Bronchial epithelial cell (primary cell): Measurements from ENCODE around the gene PPP6R1. TPM values are rescaled to one million over a fixed set of nuclear protein-coding genes. Genes with fewer than 3 reads are reported as not detected.

Experiments
- DNase-seq: peaks from one replicate; pipeline ENCODE4 v3.0.0-alpha.2; 2010; ENCODE audit warnings: low read depth
- FAIRE-seq: peaks from 2 replicates; lab custom pipeline; 2011; peaks lifted over from hg19 to GRCh38; lab: Jason Lieb, UNC
- H3K27me3 ChIP-seq: 2 replicates; pipeline ENCODE4 v1.5.1; 2011; ENCODE audit warnings: low read length; ENCODE audit not compliant: control insufficient read depth, insufficient read depth
- H3K36me3 ChIP-seq: 2 replicates; pipeline ENCODE4 v1.5.1; 2011; ENCODE audit warnings: low read length; ENCODE audit not compliant: control insufficient read depth, insufficient read depth
- H3K4me3 ChIP-seq: 2 replicates; pipeline ENCODE4 v1.5.1; 2011; ENCODE audit warnings: mild to moderate bottlenecking, low read depth, low read length, control low read depth
- total RNA-seq: library from RNA; depleted of rRNA; stranded (reverse); fragments of >200 nt; gene quantifications from 2 replicates; pipeline ENCODE4 v1.2.1, GENCODE V29; 2014
- TF ChIP-seq, protein P1 (sequence below): IDR thresholded peaks from 2 replicates; pipeline ENCODE4 v1.5.1; 2011; ENCODE audit warnings: mild to moderate bottlenecking, moderate library complexity, low read length, control low read depth, inconsistent platforms; ENCODE audit not compliant: insufficient read depth, severe bottlenecking

PPP6R1 gene
- total RNA-seq, 1 donor from 2014 or later = 15.5 TPM

DNA sequence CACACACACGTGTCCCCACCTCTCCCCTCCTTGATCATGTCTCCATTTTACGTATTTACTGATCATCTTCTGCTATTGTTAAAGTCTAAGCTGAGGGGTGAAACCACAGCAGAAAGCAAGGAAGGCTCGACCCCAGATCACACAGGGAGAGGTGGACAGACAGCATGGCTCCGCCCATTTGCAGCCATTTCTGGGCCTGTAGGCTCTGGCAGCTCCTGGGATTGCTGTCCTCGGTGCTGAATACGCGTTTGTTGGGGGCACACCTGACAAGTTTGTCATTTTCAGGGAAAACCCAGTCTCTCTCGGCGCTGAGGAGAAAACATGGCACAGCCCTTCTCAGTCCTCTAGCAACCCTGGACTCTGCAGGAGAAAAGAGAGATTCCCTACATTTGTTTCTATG is 38.3 kb downstream of the PPP6R1 start:
- no peak overlapping the region for H3K4me3 ChIP-seq
- H3K27me3 ChIP-seq = no peaks in the 10 kb centered on the region
- FAIRE-seq (peak; percentile 60), DNase-seq (no peak)
- TF ChIP-seq, protein P1, sequence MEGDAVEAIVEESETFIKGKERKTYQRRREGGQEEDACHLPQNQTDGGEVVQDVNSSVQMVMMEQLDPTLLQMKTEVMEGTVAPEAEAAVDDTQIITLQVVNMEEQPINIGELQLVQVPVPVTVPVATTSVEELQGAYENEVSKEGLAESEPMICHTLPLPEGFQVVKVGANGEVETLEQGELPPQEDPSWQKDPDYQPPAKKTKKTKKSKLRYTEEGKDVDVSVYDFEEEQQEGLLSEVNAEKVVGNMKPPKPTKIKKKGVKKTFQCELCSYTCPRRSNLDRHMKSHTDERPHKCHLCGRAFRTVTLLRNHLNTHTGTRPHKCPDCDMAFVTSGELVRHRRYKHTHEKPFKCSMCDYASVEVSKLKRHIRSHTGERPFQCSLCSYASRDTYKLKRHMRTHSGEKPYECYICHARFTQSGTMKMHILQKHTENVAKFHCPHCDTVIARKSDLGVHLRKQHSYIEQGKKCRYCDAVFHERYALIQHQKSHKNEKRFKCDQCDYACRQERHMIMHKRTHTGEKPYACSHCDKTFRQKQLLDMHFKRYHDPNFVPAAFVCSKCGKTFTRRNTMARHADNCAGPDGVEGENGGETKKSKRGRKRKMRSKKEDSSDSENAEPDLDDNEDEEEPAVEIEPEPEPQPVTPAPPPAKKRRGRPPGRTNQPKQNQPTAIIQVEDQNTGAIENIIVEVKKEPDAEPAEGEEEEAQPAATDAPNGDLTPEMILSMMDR = no peak
- peaks cover 1% of the 10 kb centered on the region for H3K36me3 ChIP-seq

DNA sequence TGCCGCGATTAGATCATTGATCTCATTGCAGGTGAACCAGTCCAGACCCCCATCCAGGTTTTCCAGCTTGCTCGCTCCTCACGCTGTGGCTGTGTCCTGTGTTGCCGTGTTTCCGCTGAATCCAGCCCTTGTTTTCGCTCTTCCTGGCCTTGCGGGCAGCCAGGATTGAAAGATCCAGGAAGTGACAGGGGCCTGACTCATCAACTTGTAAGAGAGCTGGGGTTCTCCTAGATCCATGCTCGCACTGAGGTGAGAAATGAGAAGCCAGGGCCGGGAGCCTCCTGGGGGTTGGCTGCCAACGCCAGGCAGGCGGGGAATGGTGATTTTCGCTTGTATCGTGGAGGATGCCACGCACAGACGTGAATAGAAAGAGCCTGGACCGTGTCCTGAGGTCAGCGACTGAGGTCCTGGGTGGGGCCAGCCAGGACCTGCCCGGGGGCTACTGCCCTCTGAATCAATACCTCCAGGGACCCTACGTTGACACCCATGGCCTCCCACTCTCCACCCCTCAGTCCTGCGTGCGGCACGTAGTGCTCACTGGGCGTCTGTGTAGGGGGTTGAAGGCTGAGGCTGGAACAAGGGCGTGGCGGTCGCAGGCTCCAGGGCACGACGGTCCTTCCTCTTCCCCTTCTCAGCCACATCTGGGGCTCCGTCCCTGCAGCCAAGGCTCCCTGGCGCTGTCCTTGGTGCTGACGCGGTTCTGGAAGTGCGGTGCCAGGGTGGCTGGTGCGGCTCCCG is 42.2 kb downstream of the PPP6R1 start:
- FAIRE-seq (peak; percentile 50), DNase-seq (peak; percentile 99)
- TF ChIP-seq, protein P1 = no peak

DNA sequence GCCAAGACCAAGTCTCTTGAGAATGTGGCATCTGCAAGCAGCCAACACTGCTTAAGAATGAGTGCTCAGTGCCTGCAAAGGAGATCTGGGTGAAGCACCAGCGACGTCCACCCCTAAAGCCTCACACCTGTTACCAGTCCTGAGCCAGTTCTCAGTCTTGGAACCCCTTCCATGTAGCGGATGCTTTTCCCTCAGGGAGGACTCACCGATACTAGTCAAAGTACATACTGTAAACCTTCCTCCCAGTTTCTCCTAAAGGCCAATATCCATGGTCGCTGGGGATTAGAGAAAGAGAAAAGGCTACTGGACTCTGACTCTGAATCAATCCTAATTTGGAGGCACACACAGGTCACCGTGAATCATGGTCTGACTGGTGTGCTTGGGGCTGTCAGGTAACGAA is 45.3 kb downstream of the PPP6R1 start:
- H3K4me3 ChIP-seq = no peak overlapping the region
- FAIRE-seq = no peak
- DNase-seq = no peak
- TF ChIP-seq, protein P1 = no peak
- no peaks in the 10 kb centered on the region for H3K36me3 ChIP-seq
- no peaks in the 10 kb centered on the region for H3K27me3 ChIP-seq

More for the DNA sequence above, 42.2 kb downstream of the PPP6R1 start:
- Histone ChIP-seq H3K4me3 (peak overlapping the region; percentile 19), H3K36me3 (no peaks in the 10 kb centered on the region), H3K27me3 (no peaks in the 10 kb centered on the region)

DNA sequence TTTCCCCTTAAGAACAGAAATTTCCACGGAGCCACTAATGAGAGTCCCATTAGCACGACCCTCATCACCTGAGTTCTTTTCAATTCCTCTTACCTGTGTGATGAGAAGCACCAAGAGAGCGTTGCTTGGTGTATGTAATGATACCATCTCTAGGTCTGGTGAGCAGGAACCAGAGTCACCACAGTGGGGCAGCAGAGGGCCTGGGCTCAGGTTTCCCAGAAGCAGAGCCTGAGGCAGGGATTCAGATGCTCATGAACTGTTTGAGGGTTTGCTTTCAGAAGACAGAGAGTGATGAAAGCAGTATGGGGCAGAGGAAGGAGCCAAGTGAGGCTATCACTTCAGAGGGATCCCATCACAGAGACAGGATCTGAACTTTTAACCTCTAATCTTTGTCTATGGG is 46.4 kb downstream of the PPP6R1 start:
- FAIRE-seq (no peak), DNase-seq (no peak)
- Histone ChIP-seq H3K4me3 (no peak overlapping the region), H3K27me3 (no peaks in the 10 kb centered on the region), H3K36me3 (no peaks in the 10 kb centered on the region)
- TF ChIP-seq, protein P1 = no peak

DNA sequence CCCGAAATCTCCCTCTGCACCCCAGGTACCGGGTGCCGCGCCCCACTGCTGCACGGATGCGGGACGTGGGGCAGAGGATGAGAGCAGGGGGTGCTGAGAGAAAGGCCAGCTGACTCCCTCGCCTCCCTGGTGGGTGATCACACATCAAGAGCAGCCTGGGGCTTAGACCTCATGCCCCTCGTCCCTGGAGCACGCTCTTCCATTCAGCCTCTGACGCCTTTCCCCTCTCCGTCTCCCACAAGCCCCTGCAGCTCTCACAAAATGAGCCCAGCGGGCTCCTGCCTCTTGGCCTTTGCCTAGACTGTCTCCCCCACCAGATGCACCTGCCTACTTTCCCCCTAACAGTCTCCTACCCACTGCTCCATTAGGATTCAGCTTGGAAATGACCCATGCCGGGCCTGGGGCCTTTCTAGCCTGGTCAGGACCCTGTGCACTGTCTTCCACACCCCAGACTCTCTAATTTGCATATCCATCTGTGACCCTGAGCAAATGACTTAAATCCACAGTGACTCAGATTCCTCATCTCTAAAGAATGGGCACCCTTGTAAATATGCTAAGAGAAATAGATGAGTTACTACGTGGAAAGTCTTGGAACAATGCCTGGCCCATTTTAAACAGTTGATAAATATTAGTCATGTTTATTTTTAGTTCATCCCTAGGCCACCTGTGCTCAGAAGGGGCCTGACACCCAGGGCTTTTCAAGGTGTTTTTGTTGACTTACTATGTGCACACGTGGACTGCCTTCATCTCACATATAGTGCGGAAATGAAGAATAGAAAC is 48.9 kb downstream of the PPP6R1 start:
- Histone ChIP-seq H3K27me3 (no peaks in the 10 kb centered on the region), H3K36me3 (no peaks in the 10 kb centered on the region), H3K4me3 (no peak overlapping the region)
- DNase-seq = peak; percentile 98
- TF ChIP-seq, protein P1 = no peak
- FAIRE-seq = no peak
